ENCODE data around the gene CYP26C1.

- TF ChIP-seq POLR2AphosphoS5 (IDR thresholded peaks at IDR 0.05) (no peak), CTCF (IDR thresholded peaks at IDR 0.05) (no peak), POLR2A (IDR thresholded peaks at IDR 0.05) (no peak)
These were observed 36.8 kb downstream of the CYP26C1 start for GRCh38 chr10:93097386-93097785.

All from upper lobe of left lung (tissue), 4 donors.